Heart left ventricle (tissue), 13 donors: ENCODE results near the gene CHAF1B.

Experiments
- CTCF ChIP-seq, 12 donors: fragments of 200-600 bp; sonication (generic) in 4 of 12; IDR thresholded peaks; one replicate each; pipeline versions ENCODE4 v1.5.0 to v1.8.0; 2018 to 2022; ENCODE audit warnings: antibody characterized with exemption in 12 of 12, mild to moderate bottlenecking in 5 of 12
- POLR2A ChIP-seq, 2 donors: fragments of 450-650 bp; IDR thresholded peaks; one replicate each; pipeline ENCODE4 v1.6.1; 2017; ENCODE audit warnings: antibody characterized with exemption in 2 of 2, mild to moderate bottlenecking in 2 of 2, moderate library complexity in 2 of 2
- donor health status: ischemic (EF 13 %, LVEDD 7.1; RV severe dilation, severe dysfunction).
- donor health status: DM: no; HTN: yes; CAD: no.
- donor health status: DM: no; HTN: no; CAD: no.
- donor health status: ischemic (EF 25% LVEDD 6.9; RV normal size, moderate dysfunction).
- donor health status: ischemic (EF 25% LVEDD 5.7; RV mildly dilated, moderate dysfunction).
- donor health status: ischemic (EF 35%, LVEDD 5.7; RV mildly dilated, moderate dysfunction).
- donor health status: nonischemic (EF 11% LVEDD 7.7; RV severe dilation, severe dysfunction).
- donor health status: DM: yes; HTN: yes; CAD: no.
- donor health status: PGD.
- donor health status: ischemic (EF 29% LVEDD 5.4; RV normal size, mild dysfunction).
- donor health status: nonischemic (EF 23%, LVEDD 6.1; RV moderate dilation, normal function).

- TF ChIP-seq CTCF (IDR thresholded peaks at IDR 0.05) (no peak), POLR2A (IDR thresholded peaks at IDR 0.05) (no peak)
Observed at GRCh38 chr21:36464590-36464989, 79.4 kb downstream of the CHAF1B start.
